ENCODE results near the gene LRRC51.

Gene LRRC51

GRCh38 chr11:72080326-72081183 is at the start of gene LRRC51, which contains the start of gene NUMA1:
TSS of gene LRRC51 (plus strand) at chr11:72080850. CDS start at chr11:72089084, 8,234 bp downstream.
TSS of gene NUMA1 (minus strand) at chr11:72080542. CDS start at chr11:72035943, 44,599 bp downstream.
- H3K27ac ChIP-seq: peak within 1 kb of the TSS; percentile 81
- no peak for TF ChIP-seq CTCF (conservative IDR thresholded peaks at IDR 0.05)
- TF ChIP-seq ZFX (IDR thresholded peaks at IDR 0.05): peak; percentile 42; the same call in 1 of the 2 replicates

GRCh38 chr11:72036687-72037086 is 44.0 kb upstream of the LRRC51 start:
- no peak overlapping the region for H3K27ac ChIP-seq
- no peak for TF ChIP-seq CTCF (conservative IDR thresholded peaks at IDR 0.05)
- no peak for TF ChIP-seq ZFX (IDR thresholded peaks at IDR 0.05)

- TF ChIP-seq CTCF (conservative IDR thresholded peaks at IDR 0.05): no peak
- TF ChIP-seq ZFX (IDR thresholded peaks at IDR 0.05): no peak
- H3K27ac ChIP-seq: peak overlapping the region; percentile 97
Measured at GRCh38 chr11:72037554-72038311, 42.9 kb upstream of the LRRC51 start.

- TF ChIP-seq ZFX (IDR thresholded peaks at IDR 0.05): no peak
- TF ChIP-seq CTCF (conservative IDR thresholded peaks at IDR 0.05): no peak
- peak overlapping the region; percentile 97 for H3K27ac ChIP-seq
Measured at GRCh38 chr11:72038491-72038890, 42.2 kb upstream of the LRRC51 start.

GRCh38 chr11:72039031-72039855 is 41.4 kb upstream of the LRRC51 start:
- TF ChIP-seq CTCF (conservative IDR thresholded peaks at IDR 0.05) (no peak), ZFX (IDR thresholded peaks at IDR 0.05) (no peak)
- peak overlapping the region; percentile 97 for H3K27ac ChIP-seq

- TF ChIP-seq ZFX (IDR thresholded peaks at IDR 0.05) (no peak), CTCF (conservative IDR thresholded peaks at IDR 0.05) (no peak)
- peak overlapping the region; percentile 97 for H3K27ac ChIP-seq
Measured at GRCh38 chr11:72039856-72040401, 40.7 kb upstream of the LRRC51 start.

Measured in C4-2B (cell line).